ENCODE data around the gene PGC.

- TF ChIP-seq CREB1 (CRISPR knock-in tag; IDR thresholded peaks at IDR 0.05) (no peak), FOXJ3 (CRISPR knock-in tag; IDR thresholded peaks at IDR 0.05; ENCODE audit: borderline replicate concordance) (no peak), ZSCAN18 (CRISPR knock-in tag; IDR thresholded peaks at IDR 0.05) (no peak), CTCF (IDR thresholded peaks at IDR 0.05) (no peak), ELF4 (CRISPR knock-in tag; IDR thresholded peaks at IDR 0.05; ENCODE audit: low read depth) (no peak), ZNF263 (CRISPR knock-in tag; IDR thresholded peaks at IDR 0.05; ENCODE audit: low read depth) (no peak), NR2C2 (CRISPR knock-in tag; IDR thresholded peaks at IDR 0.05) (no peak), TEAD4 (CRISPR knock-in tag; IDR thresholded peaks at IDR 0.05) (no peak), ESRRA (CRISPR knock-in tag; IDR thresholded peaks at IDR 0.05; ENCODE audit: borderline replicate concordance) (no peak), CBFB (CRISPR knock-in tag; IDR thresholded peaks at IDR 0.05; ENCODE audit: low read depth) (no peak), E2F4 (CRISPR knock-in tag; IDR thresholded peaks at IDR 0.05; ENCODE audit: borderline replicate concordance, low read depth) (no peak), PRRX2 (CRISPR knock-in tag; IDR thresholded peaks at IDR 0.05) (no peak)
Measured at GRCh38 chr6:41702771-41703494, 44.3 kb downstream of the PGC start.
